Parathyroid adenoma (tissue), 2 donors: Measurements from ENCODE around the gene ACIN1.

ENCODE experiments used
- H2AFZ ChIP-seq: fragments of 300-600 bp; sonication (generic); one replicate; pipeline ENCODE4 v1.7.0; 2017; ENCODE audit warnings: antibody characterized with exemption, mild to moderate bottlenecking
- H3K27ac ChIP-seq: fragments of 300-600 bp; sonication (generic); one replicate; pipeline ENCODE4 v1.7.0; 2017
- H3K27me3 ChIP-seq: fragments of 300-600 bp; sonication (generic); one replicate; pipeline ENCODE4 v1.7.0; 2017; ENCODE audit warnings: low read length; ENCODE audit not compliant: control insufficient read depth, insufficient read depth
- H3K36me3 ChIP-seq: fragments of 300-600 bp; sonication (generic); one replicate; pipeline ENCODE4 v1.7.0; 2017; ENCODE audit warnings: low read length; ENCODE audit not compliant: control insufficient read depth, insufficient read depth
- H3K4me1 ChIP-seq: fragments of 300-600 bp; sonication (generic); one replicate; pipeline ENCODE4 v1.7.0; 2017; ENCODE audit warnings: control low read depth
- H3K4me2 ChIP-seq: fragments of 300-600 bp; sonication (generic); one replicate; pipeline ENCODE4 v1.7.0; 2017; ENCODE audit warnings: low read length
- H3K4me3 ChIP-seq: fragments of 300-600 bp; sonication (generic); one replicate; pipeline ENCODE4 v1.7.0; 2017; ENCODE audit warnings: low read depth, low read length
- H3K79me2 ChIP-seq: fragments of 300-600 bp; sonication (generic); one replicate; pipeline ENCODE4 v1.7.0; 2017; ENCODE audit warnings: control low read depth
- H3K9ac ChIP-seq: fragments of 300-600 bp; sonication (generic); one replicate; pipeline ENCODE4 v1.7.0; 2017; ENCODE audit warnings: mild to moderate bottlenecking
- H3K9me3 ChIP-seq: fragments of 300-600 bp; sonication (generic); one replicate; pipeline ENCODE4 v1.7.0; 2017; ENCODE audit warnings: low read length; ENCODE audit not compliant: control insufficient read depth
- CTCF ChIP-seq: fragments of 300-600 bp; sonication (generic); IDR thresholded peaks from one replicate; pipeline ENCODE4 v1.7.0; 2017; ENCODE audit warnings: antibody characterized with exemption, mild to moderate bottlenecking
- donor health status: primary hyperparathyroidism.

The ACIN1 gene

GRCh38 chr14:23054000-23054811 is 40.7 kb downstream of the ACIN1 start:
- no peaks in the 10 kb centered on the region for H3K9me3 ChIP-seq
- H2AFZ ChIP-seq = no peak overlapping the region
- no peak overlapping the region for H3K4me2 ChIP-seq
- no peak overlapping the region for H3K27ac ChIP-seq
- TF ChIP-seq CTCF = no peak
- H3K79me2 ChIP-seq = no peaks in the 10 kb centered on the region
- no peak overlapping the region for H3K9ac ChIP-seq
- H3K4me3 ChIP-seq = no peak overlapping the region
- H3K36me3 ChIP-seq = no peaks in the 10 kb centered on the region
- peaks cover 14% of the 10 kb centered on the region for H3K4me1 ChIP-seq
- H3K27me3 ChIP-seq = no peaks in the 10 kb centered on the region

- TF ChIP-seq CTCF = no peak
- Histone ChIP-seq H3K79me2 (no peaks in the 10 kb centered on the region), H3K36me3 (no peaks in the 10 kb centered on the region), H3K9me3 (no peaks in the 10 kb centered on the region), H3K4me3 (no peak overlapping the region), H3K27me3 (no peaks in the 10 kb centered on the region), H3K9ac (no peak overlapping the region), H3K4me2 (no peak overlapping the region), H3K4me1 (peaks cover 14% of the 10 kb centered on the region), H2AFZ (no peak overlapping the region), H3K27ac (no peak overlapping the region)
These were observed 41.5 kb downstream of the ACIN1 start for GRCh38 chr14:23053426-23053825.

- Histone ChIP-seq H3K9me3 (no peaks in the 10 kb centered on the region), H2AFZ (no peak overlapping the region), H3K36me3 (no peaks in the 10 kb centered on the region), H3K4me1 (peaks cover 12% of the 10 kb centered on the region), H3K27ac (no peak overlapping the region), H3K4me2 (no peak overlapping the region), H3K79me2 (no peaks in the 10 kb centered on the region), H3K4me3 (no peak overlapping the region), H3K27me3 (no peaks in the 10 kb centered on the region), H3K9ac (no peak overlapping the region)
- TF ChIP-seq CTCF = no peak
These were observed 42.3 kb downstream of the ACIN1 start for GRCh38 chr14:23052671-23053070.

GRCh38 chr14:23052182-23052623 is 42.7 kb downstream of the ACIN1 start:
- H2AFZ ChIP-seq = no peak overlapping the region
- H3K27me3 ChIP-seq = no peaks in the 10 kb centered on the region
- H3K27ac ChIP-seq = no peak overlapping the region
- peaks cover 12% of the 10 kb centered on the region for H3K4me1 ChIP-seq
- H3K4me3 ChIP-seq = no peak overlapping the region
- no peaks in the 10 kb centered on the region for H3K36me3 ChIP-seq
- no peaks in the 10 kb centered on the region for H3K79me2 ChIP-seq
- H3K4me2 ChIP-seq = no peak overlapping the region
- H3K9me3 ChIP-seq = no peaks in the 10 kb centered on the region
- no peak for TF ChIP-seq CTCF
- H3K9ac ChIP-seq = no peak overlapping the region
